ENCODE data around the gene PPM1N. TPM values are rescaled to one million over a fixed set of nuclear protein-coding genes. Genes with fewer than 3 reads are reported as not detected.

Gene PPM1N
- total and polyA plus RNA-seq, 8 donors = 0.22 to 2.1 (median 0.32) TPM

DNA sequence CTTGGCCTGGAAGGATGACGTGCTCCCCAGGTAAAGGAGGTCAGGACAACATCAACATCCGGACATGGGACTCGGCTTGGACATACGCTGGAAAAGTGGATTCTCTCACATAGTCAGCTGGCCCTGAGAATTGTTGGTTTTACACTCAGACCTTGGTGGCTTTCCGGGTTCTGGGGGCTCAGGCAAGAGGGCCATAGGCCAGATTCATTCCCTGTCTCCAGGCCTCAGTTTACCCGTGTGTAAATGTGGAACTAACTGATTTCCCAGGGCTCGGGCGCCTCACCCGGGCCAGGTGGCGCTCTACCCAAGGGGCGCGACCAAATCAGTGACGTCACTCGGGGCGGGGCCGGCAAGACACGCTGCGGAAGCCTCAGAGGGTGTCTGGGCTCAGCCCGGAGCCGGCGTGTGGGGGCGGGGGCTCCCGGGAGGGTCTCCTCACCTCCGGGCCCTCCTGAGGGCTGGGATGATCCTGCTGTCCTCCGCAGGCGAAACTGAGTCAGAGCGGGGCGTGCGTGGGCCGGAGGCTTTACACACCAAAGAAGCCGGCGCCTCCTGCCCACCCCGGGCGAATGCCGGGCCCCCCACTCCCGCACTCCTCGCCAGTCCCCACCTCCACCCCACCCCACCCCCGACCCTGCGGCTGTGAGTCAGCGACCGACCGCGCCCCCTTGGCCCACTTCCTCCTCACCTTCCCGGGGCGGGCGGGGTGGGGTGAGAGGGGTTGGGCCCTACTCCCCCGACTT is 8.2 kb downstream of the PPM1N start:
- intact Hi-C loops (cut with DNase I) = no loop called here

DNA sequence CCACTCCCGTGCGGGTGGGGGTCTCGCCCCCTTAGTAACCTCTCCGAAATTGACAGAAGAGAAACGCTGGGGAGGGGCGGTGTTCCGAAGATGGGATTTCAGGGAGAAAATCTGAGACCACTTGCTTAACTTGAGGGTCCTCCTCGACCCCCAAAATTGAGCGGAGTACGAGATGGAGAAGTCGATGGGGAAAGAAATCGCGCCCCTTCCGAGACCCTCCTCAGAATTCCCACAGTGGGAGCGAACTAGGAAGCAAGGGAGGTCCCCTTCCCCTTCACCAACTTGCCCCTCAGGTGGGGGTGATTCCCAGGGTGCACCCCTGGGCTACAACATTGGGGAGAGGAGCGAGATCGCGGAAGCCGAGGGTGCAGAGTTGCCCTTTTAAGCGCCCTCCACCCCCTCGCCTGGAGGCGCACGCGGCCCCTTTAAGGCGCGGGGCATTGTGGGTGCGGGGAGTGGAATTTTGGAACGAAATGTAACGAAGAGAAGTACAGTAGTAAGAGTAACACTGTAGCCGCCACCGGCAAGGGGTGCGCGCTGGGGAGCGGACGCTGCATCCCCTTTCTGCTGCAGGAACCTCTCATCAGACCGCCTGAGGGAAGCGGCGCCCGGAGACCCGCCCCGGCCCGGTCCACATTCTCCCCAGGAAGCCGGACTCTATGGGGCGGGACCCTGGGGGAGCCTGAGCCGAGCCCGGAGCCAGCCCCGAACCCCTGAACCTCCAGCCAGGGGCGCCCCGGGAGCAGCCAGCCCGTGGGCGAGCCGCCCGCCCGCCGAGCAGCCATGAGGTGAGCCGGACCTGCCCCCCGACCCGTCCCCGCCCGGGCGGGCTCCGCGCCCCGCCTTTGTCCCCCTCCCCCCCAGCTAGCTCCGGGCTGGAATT is 9.0 kb downstream of the PPM1N start, which contains the start of gene VASP:
VASP (plus strand) TSS at position 491 of the 883 bp plus-strand sequence; CDS start at position 784, 293 bp downstream.
- DNase-seq (peak; percentile 84 to 93 (median 86)), FAIRE-seq (no peak), ATAC-seq (peak; percentile 72 to 82 (median 78))
- Histone ChIP-seq H3K4me1 (peaks cover 6 to 9% (median 7%) of the 10 kb centered on the region in 3 donors), H3K4me3 (peak within 1 kb of the TSS; percentile 66 to 99 (median 84)), H3K27me3 (no peaks in the 10 kb centered on the region), H3K36me3 (no peaks in the 10 kb centered on the region), H3K9me3 (no peaks in the 10 kb centered on the region), H3K27ac (peak within 1 kb of the TSS; percentile 87 to 94 (median 91))
- TF ChIP-seq, protein P1, sequence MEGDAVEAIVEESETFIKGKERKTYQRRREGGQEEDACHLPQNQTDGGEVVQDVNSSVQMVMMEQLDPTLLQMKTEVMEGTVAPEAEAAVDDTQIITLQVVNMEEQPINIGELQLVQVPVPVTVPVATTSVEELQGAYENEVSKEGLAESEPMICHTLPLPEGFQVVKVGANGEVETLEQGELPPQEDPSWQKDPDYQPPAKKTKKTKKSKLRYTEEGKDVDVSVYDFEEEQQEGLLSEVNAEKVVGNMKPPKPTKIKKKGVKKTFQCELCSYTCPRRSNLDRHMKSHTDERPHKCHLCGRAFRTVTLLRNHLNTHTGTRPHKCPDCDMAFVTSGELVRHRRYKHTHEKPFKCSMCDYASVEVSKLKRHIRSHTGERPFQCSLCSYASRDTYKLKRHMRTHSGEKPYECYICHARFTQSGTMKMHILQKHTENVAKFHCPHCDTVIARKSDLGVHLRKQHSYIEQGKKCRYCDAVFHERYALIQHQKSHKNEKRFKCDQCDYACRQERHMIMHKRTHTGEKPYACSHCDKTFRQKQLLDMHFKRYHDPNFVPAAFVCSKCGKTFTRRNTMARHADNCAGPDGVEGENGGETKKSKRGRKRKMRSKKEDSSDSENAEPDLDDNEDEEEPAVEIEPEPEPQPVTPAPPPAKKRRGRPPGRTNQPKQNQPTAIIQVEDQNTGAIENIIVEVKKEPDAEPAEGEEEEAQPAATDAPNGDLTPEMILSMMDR (IDR thresholded peaks at IDR 0.05) = no peak
- intact Hi-C loops (cut with DNase I) = no loop called here
- 0% methylated on average over 50 to 65 of the region's 65 CpGs for WGBS, 2 donors

More for the DNA sequence above, 8.2 kb downstream of the PPM1N start:
- 0 to 1% methylated on average over 34 to 47 of the region's 47 CpGs for WGBS, 2 donors
- DNase-seq (peak; percentile 91 to 99 (median 97)), FAIRE-seq (no peak), ATAC-seq (peak; percentile 80 to 89 (median 84))
- no peaks in the 10 kb centered on the region for H3K9me3 ChIP-seq
- H3K4me3 ChIP-seq = peak overlapping the region; percentile 66 to 99 (median 84)
- H3K27me3 ChIP-seq = no peaks in the 10 kb centered on the region
- TF ChIP-seq, protein P1 (IDR thresholded peaks at IDR 0.05) = no peak
- H3K4me1 ChIP-seq = peaks cover 6 to 9% (median 7%) of the 10 kb centered on the region in 3 donors
- no peaks in the 10 kb centered on the region for H3K36me3 ChIP-seq
- H3K27ac ChIP-seq = peak overlapping the region; percentile 87 to 94 (median 91)

DNA sequence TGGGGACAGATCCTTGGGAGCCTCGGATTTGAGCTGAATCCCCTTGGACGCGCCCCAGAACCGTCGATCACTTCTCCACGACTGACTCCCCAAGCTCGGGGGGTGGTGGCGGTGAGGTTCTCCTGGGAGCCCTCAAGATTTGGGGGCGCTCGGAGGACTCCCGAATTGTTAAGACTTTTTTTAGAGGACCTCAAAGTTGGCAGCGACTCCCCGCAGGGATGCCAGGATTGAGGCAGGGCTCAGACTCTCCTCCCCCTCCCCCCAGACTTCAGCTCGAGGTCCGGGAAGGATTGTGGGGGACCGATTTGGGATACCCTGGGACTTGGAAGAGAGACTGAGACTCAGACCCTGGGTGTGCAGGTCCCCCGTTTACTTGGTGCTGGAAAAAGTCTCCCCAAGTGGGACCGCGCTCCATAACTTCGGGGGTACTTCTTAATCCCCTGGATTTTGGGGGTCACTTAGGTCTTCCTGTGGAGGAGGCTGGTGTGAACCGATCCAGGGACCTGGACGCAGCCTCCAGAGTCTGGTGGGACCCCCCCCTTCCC is 9.7 kb downstream of the PPM1N start:
- no peak for ATAC-seq

DNA sequence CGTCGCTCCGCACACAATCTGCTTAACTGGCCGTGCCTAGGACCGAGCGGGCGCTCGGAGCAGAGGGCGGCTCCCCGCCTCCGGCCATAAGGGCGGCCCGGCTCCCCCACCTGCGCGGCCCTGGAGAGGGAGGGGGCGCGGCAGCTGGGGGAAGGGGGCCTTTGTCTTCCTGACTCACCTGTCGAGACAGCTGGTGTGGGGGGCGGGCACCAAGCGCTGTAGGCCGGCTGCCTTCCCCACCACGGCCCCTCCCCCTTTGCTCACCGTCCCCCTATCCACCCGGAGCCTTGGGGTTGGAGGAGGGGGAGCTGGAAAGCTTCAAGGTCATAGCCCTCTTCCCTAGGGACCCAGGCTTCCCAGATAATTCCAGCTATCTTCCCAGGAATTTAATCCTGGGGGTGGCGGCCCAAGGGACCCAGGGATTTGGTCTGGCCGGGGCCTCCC is 10.2 kb downstream of the PPM1N start:
- intact Hi-C loops (cut with DNase I) = no loop called here
- H3K4me1 ChIP-seq = peaks cover 6 to 9% (median 7%) of the 10 kb centered on the region in 3 donors
- ATAC-seq (peak in 3 of 4 donors; percentile 4 to 6 (median 4)), DNase-seq (peak; percentile 55 to 80 (median 68)), FAIRE-seq (no peak)
- TF ChIP-seq, protein P1 (IDR thresholded peaks at IDR 0.05) = no peak
- H3K36me3 ChIP-seq = no peaks in the 10 kb centered on the region
- H3K4me3 ChIP-seq = peak overlapping the region; percentile 66 to 99 (median 84)
- WGBS, 2 donors = 0% methylated on average over 5 to 26 of the region's 26 CpGs
- peak overlapping the region; percentile 87 to 94 (median 91) for H3K27ac ChIP-seq
- H3K9me3 ChIP-seq = no peaks in the 10 kb centered on the region
- no peaks in the 10 kb centered on the region for H3K27me3 ChIP-seq

More for the DNA sequence above, 9.7 kb downstream of the PPM1N start:
- Histone ChIP-seq H3K9me3 (no peaks in the 10 kb centered on the region), H3K36me3 (no peaks in the 10 kb centered on the region), H3K4me3 (peak overlapping the region; percentile 66 to 99 (median 84)), H3K27me3 (no peaks in the 10 kb centered on the region), H3K4me1 (peaks cover 6 to 9% (median 7%) of the 10 kb centered on the region in 3 donors), H3K27ac (peak overlapping the region; percentile 87 to 94 (median 91))
- intact Hi-C loops (cut with DNase I) = no loop called here
- FAIRE-seq (no peak), DNase-seq (peak in 3 of 6 donors; percentile 46 to 60 (median 51))
- TF ChIP-seq, protein P1 (IDR thresholded peaks at IDR 0.05) = no peak
- WGBS, 2 donors = 0% methylated on average over 18 to 22 of the region's 22 CpGs

All from pancreas (tissue), 10 donors.